ENCODE data around the gene HSD11B1L.
"Not testable (repeated sequence)": the region's sequence is repeated elsewhere in the genome, so short reads cannot be mapped to it uniquely, and the experiment has no call there.

The HSD11B1L gene

GRCh38 chr19:5703819-5704818, 23.3 kb downstream of the HSD11B1L start:
- no peak for DNase-seq

DNA sequence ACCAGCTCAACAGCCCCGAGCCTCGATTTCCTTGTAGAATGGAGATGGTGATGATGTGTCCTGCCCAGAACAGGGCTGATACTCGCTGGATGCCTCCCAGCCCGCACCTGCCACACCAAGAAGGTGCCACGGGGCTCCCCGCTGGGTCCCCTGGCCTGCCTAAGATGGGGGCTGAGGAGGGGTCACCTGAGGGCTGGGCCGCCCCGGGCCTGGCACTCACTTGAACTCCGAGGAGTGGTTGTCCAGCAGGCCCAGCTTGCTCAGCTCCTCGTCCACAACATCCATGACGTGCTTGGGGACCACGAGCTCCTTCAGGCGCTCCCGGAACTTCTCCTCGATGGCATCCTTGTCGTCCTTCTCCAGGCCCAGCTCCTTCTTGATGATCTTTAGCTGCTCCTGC, 24.7 kb downstream of the HSD11B1L start:
- no peak for DNase-seq

- no peak for DNase-seq
Measured at GRCh38 chr19:5706876-5707573, 26.2 kb downstream of the HSD11B1L start.

GRCh38 chr19:5707576-5708575, 27.0 kb downstream of the HSD11B1L start:
- DNase-seq, result no peak

GRCh38 chr19:5711025-5711424, 30.2 kb downstream of the HSD11B1L start:
- no peak for DNase-seq

GRCh38 chr19:5711713-5712161, 30.9 kb downstream of the HSD11B1L start:
- DNase-seq, result no peak

GRCh38 chr19:5713228-5713627, 32.4 kb downstream of the HSD11B1L start:
- DNase-seq, result no peak

- no peak for DNase-seq
Measured at GRCh38 chr19:5714816-5715215, 34.0 kb downstream of the HSD11B1L start.

GRCh38 chr19:5717215-5717935, 36.5 kb downstream of the HSD11B1L start:
- no peak for DNase-seq

- peak; percentile 66 for DNase-seq
Measured at GRCh38 chr19:5718037-5718578, 37.3 kb downstream of the HSD11B1L start.

DNA sequence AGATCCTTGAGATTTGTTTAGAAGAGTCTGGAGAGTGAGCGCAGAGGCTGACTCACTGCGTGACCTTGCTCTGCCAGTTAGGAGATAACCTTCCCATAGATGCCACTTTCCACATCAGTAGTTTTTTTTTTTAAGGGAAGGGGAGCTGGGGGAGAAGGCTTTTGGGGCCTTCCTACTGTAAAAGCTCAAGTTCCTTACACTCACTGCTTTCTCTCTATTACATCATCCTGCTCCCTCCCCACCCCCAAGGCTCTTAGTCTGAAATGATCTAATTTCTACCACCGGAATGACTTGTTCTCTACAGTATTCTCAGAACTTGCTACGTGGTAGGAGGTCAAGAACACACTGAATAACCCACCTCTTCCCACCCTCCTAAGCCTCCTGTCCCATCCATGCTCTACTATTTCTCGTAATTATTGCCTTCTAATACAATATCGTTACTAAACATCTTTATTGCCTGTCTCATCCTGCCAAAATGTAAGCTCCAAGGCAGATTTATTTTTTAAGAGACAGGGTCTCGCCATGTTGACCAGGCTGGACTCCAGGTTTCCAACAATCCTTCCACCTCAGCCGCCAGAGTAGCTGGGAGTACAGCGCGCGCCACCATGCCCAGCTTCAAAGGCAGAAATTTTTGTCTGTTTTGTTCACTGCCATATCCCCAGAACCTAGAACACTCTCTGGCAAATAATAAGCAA, 37.9 kb downstream of the HSD11B1L start:
- DNase-seq, result peak; percentile 71

GRCh38 chr19:5719274-5719960, 38.6 kb downstream of the HSD11B1L start:
- DNase-seq, result no peak

- DNase-seq, result peak; percentile 98
Measured at GRCh38 chr19:5719961-5720790, 39.3 kb downstream of the HSD11B1L start, which contains the start of the genes CATSPERD and LONP1. CATSPERD (plus strand) TSS chr19:5720637; CDS start chr19:5720738, 101 bp downstream. LONP1 (minus strand) TSS chr19:5720146; CDS start chr19:5720132, 14 bp downstream.

- DNase-seq, result no peak
Measured at GRCh38 chr19:5727453-5728050, 46.7 kb downstream of the HSD11B1L start.

DNA sequence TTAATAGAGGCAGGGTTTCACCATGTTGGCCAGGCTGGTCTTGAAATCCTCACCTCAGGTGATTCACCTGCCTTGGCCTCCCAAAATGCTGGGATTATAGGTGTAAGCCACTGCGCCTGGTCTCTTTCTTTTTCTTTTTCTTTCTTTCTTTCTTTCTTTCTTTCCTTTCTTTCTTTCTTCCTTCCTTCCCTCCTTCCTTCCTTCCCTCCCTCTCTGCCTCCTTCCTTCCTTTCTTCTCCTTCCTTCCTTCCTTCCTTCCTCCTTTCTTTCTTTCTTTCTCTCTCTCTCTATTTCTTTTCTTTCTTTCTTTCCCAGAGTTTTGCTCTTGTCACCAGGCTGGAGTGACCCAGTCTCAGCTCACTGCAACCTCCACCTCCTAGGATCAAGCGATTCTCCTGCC, 52.3 kb downstream of the HSD11B1L start:
- not testable (repeated sequence) for DNase-seq
